GM12873 (cell line): ENCODE measurements around the gene ANKRD13B.

ENCODE experiments used
- CTCF ChIP-seq: IDR thresholded peaks from 2 replicates; pipeline ENCODE4 v1.5.1; 2012; ENCODE audit warnings: low read depth, mild to moderate bottlenecking, moderate library complexity, low read length, control low read depth; ENCODE audit not compliant: insufficient read depth; ENCODE audit errors: missing control alignments

The ANKRD13B gene

GRCh38 chr17:29587591-29587990, 5.3 kb upstream of the ANKRD13B start:
- no peak for TF ChIP-seq CTCF

- TF ChIP-seq CTCF: no peak
Observed at GRCh38 chr17:29588017-29588561, 4.8 kb upstream of the ANKRD13B start.

GRCh38 chr17:29588562-29589411, 4.1 kb upstream of the ANKRD13B start:
- peak; percentile 8 for TF ChIP-seq CTCF

- TF ChIP-seq CTCF: no peak
Observed at GRCh38 chr17:29589524-29590410, 3.2 kb upstream of the ANKRD13B start, which contains the start of gene GIT1. Gene GIT1 (minus strand): TSS chr17:29589648. CDS start chr17:29589378, 270 bp downstream.

GRCh38 chr17:29590411-29591145, 2.4 kb upstream of the ANKRD13B start:
- peak; percentile 5 for TF ChIP-seq CTCF

GRCh38 chr17:29591146-29591736, 1.7 kb upstream of the ANKRD13B start:
- TF ChIP-seq CTCF: no peak
